OCI-LY7 (cell line): Measurements from ENCODE around the gene DSC1. TPM values are rescaled to one million over a fixed set of nuclear protein-coding genes. Genes with fewer than 3 reads are reported as not detected.

Source experiments
- BruUV-seq: library from RNA; stranded (reverse); fragments of 400-500 nt; replicated peaks from 2 replicates; lab custom pipeline; 2021; lab: Mats Ljungman, UMichigan
- CTCF ChIA-PET: fragments of 300-600 bp; sonication (Branson Sonifier 250); formaldehyde crosslinking; loops from one replicate; lab custom pipeline; 2022; ENCODE audit warnings: antibody characterized with exemption; ENCODE audit not compliant: unreplicated experiment; lab: Charles Lee
- POLR2A ChIA-PET: fragments of 300-600 bp; sonication (Branson Sonifier 250); formaldehyde crosslinking; loops from one replicate; lab custom pipeline; 2022; ENCODE audit warnings: antibody characterized with exemption; lab: Charles Lee
- DNase-seq: peaks from one replicate; pipeline ENCODE4 v3.0.0-alpha.2; 2015; ENCODE audit warnings: low spot score
- H2AFZ ChIP-seq: fragments of 200-600 bp; sonication (generic), shearing (Covaris generic); 2 replicates; pipeline ENCODE4 v1.6.1; 2014; ENCODE audit warnings: mild to moderate bottlenecking, antibody characterized with exemption, low read length, moderate library complexity
- H3K27ac ChIP-seq: fragments of 200-600 bp; sonication (generic); 2 replicates; pipeline ENCODE4 v1.5.1; 2014; ENCODE audit warnings: mixed run types, low read depth, mild to moderate bottlenecking, moderate library complexity, low read length, inconsistent platforms; ENCODE audit not compliant: poor library complexity, severe bottlenecking
- H3K36me3 ChIP-seq: fragments of 200-600 bp; sonication (generic); 2 replicates; pipeline ENCODE4 v1.6.1; 2014; ENCODE audit warnings: mild to moderate bottlenecking, antibody characterized with exemption, low read length, moderate library complexity, mixed read lengths; ENCODE audit not compliant: insufficient read depth
- H3K4me1 ChIP-seq: fragments of 200-600 bp; sonication (generic); 2 replicates; pipeline ENCODE4 v1.5.1; 2014; ENCODE audit warnings: mild to moderate bottlenecking, low read length; ENCODE audit not compliant: insufficient read depth, poor library complexity, severe bottlenecking
- H3K4me2 ChIP-seq: fragments of 200-600 bp; sonication (generic); 2 replicates; pipeline ENCODE4 v1.6.1; 2014; ENCODE audit warnings: mild to moderate bottlenecking, low read length
- H3K4me3 ChIP-seq: fragments of 200-600 bp; sonication (generic); 2 replicates; pipeline ENCODE4 v1.5.1; 2014; ENCODE audit warnings: mild to moderate bottlenecking, low read depth, low read length; ENCODE audit not compliant: poor library complexity, severe bottlenecking
- H3K79me2 ChIP-seq: fragments of 200-600 bp; sonication (generic); 2 replicates; pipeline ENCODE4 v1.6.1; 2016; ENCODE audit warnings: low read depth, mild to moderate bottlenecking, low read length, moderate library complexity, mixed read lengths; ENCODE audit not compliant: insufficient read depth
- H3K9me2 ChIP-seq: fragments of 200-600 bp; sonication (generic); 2 replicates; pipeline ENCODE4 v1.6.1; 2016; ENCODE audit warnings: mild to moderate bottlenecking, low read length, mixed read lengths; ENCODE audit not compliant: insufficient read depth
- H3K9me3 ChIP-seq: fragments of 200-600 bp; sonication (generic); 2 replicates; pipeline ENCODE4 v1.6.1; 2014; ENCODE audit warnings: mild to moderate bottlenecking, mixed run types, low read length, mixed read lengths
- H4K20me1 ChIP-seq: fragments of 200-600 bp; sonication (generic); 2 replicates; pipeline ENCODE4 v1.6.1; 2014; ENCODE audit warnings: mild to moderate bottlenecking, antibody characterized with exemption, low read length, moderate library complexity, mixed read lengths; ENCODE audit not compliant: insufficient read depth
- CTCF ChIP-seq: fragments of 200-600 bp; sonication (generic); conservative IDR thresholded peaks from 2 replicates; pipeline ENCODE4 v1.5.1; 2014; ENCODE audit warnings: mild to moderate bottlenecking, antibody characterized with exemption, low read length, moderate library complexity, mixed read lengths
- EZH2phosphoT487 ChIP-seq: fragments of 200-600 bp; sonication (generic); IDR thresholded peaks from 2 replicates; pipeline ENCODE4 v1.6.1; 2018; ENCODE audit warnings: low read depth, borderline replicate concordance, mild to moderate bottlenecking, mixed run types, antibody characterized with exemption, low read length, moderate library complexity, mixed read lengths
- intact Hi-C: fragments of 100-400 bp; cut with micrococcal nuclease; formaldehyde crosslinking; loops from one replicate; pipeline ENCODE4 v1.10.0; 2022; ENCODE audit not compliant: unreplicated experiment
- total RNA-seq, 2 experiments: library from RNA; depleted of rRNA in 1 of 2; stranded (reverse); fragments of >200 nt in 1 of 2; shearing (Covaris generic) in 1 of 2; gene quantifications; 2 replicates each; pipeline ENCODE4 v1.2.3, GENCODE V29; 2014 to 2022

Gene DSC1
- total RNA-seq, 2 experiments from 2014 or later: not detected

- no TSS peak for BruUV-seq
- DNase-seq: no peak
- Histone ChIP-seq H3K27ac (no peak overlapping the region), H3K36me3 (no peaks in the 10 kb centered on the region), H3K9me2 (no peaks in the 10 kb centered on the region), H3K4me2 (no peak overlapping the region), H3K79me2 (no peaks in the 10 kb centered on the region), H2AFZ (no peak overlapping the region), H3K4me1 (no peaks in the 10 kb centered on the region), H3K9me3 (no peaks in the 10 kb centered on the region), H4K20me1 (no peaks in the 10 kb centered on the region), H3K4me3 (no peak overlapping the region)
- intact Hi-C loops: no loop called here
- TF ChIP-seq CTCF (no peak), EZH2phosphoT487 (no peak)
- ChIA-PET CTCF (no interaction called here), POLR2A (no interaction called here)
Measured at GRCh38 chr18:31176531-31176930, 13.9 kb upstream of the DSC1 start.

DNA sequence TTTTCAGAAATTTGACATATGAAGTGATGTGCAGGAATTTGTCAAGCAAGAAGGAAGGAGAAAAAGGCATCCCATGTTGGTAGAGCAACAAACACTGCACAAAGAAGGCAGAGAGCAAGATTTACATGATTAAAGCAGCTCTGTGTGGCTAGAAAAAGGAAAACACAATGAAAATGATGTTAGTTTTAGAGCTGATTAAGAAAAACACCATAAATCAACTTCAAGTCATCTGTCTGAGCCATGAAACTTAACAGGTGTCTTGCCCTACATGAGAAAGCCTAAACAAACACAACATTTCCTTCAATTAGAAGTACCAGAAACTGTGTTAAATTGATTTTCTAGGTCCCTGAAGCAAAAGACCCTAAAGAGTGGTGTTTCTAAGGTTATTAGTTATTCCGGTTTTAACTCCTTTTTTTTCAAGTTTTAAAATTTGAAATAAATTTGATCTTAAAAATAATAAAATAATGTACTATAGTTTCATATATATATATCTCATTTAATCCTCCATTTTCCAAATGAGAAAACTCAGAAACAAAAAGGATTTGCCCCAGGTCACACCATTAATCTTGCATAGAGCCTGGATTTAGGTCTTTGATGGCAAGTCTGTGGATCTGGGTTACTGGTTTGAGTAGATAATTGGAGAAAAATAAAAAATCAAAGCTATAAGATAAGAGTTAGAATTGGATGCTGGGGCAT is 8.6 kb upstream of the DSC1 start:
- no peak for TF ChIP-seq EZH2phosphoT487
- no peak for TF ChIP-seq CTCF
- ChIA-PET CTCF (no interaction called here), POLR2A (interaction anchor here (0.7 to 1.1 kb wide), 2 partner anchors 11 to 733 kb away, joined by 3 to 4 read pairs; no protein-coding TSS in a partner anchor)
- Histone ChIP-seq H3K27ac (no peak overlapping the region), H3K4me3 (no peak overlapping the region), H3K4me2 (no peak overlapping the region), H2AFZ (no peak overlapping the region), H3K79me2 (no peaks in the 10 kb centered on the region), H3K9me2 (no peaks in the 10 kb centered on the region), H3K4me1 (no peaks in the 10 kb centered on the region), H4K20me1 (no peaks in the 10 kb centered on the region), H3K36me3 (no peaks in the 10 kb centered on the region), H3K9me3 (no peaks in the 10 kb centered on the region)
- BruUV-seq: no TSS peak
- DNase-seq: no peak
- intact Hi-C loops: no loop called here

GRCh38 chr18:31170335-31170734 is 7.7 kb upstream of the DSC1 start:
- CTCF ChIA-PET: no interaction called here
- no TSS peak for BruUV-seq
- intact Hi-C loops: no loop called here

More at GRCh38 chr18:31170335-31170734, 7.7 kb upstream of the DSC1 start:
- H3K27ac ChIP-seq: no peak overlapping the region
- H3K79me2 ChIP-seq: no peaks in the 10 kb centered on the region
- no peaks in the 10 kb centered on the region for H3K4me1 ChIP-seq
- H4K20me1 ChIP-seq: no peaks in the 10 kb centered on the region
- TF ChIP-seq EZH2phosphoT487: no peak
- H3K4me2 ChIP-seq: no peak overlapping the region
- H2AFZ ChIP-seq: no peak overlapping the region
- H3K9me2 ChIP-seq: no peaks in the 10 kb centered on the region
- DNase-seq: no peak
- no peaks in the 10 kb centered on the region for H3K36me3 ChIP-seq
- no peaks in the 10 kb centered on the region for H3K9me3 ChIP-seq
- POLR2A ChIA-PET: no interaction called here
- H3K4me3 ChIP-seq: no peak overlapping the region
